Measurements from ENCODE around the gene USO1.

USO1 gene

GRCh38 chr4:75786938-75787337, 62.6 kb downstream of the USO1 start:
- TF ChIP-seq TAF1 (IDR thresholded peaks at IDR 0.05; ENCODE audit: borderline replicate concordance, insufficient read depth, low read length) (no peak), REST (IDR thresholded peaks at IDR 0.05; ENCODE audit: insufficient read depth in 1 of 2, low read depth in 2 of 2, low read length in 2 of 2) (no peak), FOXP2 (optimal IDR thresholded peaks at IDR 0.05; ENCODE audit: borderline replicate concordance, extremely low read depth, extremely low read length, insufficient read depth) (no peak), POLR2AphosphoS5 (IDR thresholded peaks at IDR 0.05; ENCODE audit: low read depth, low read length) (no peak), SIN3A (IDR thresholded peaks at IDR 0.05; ENCODE audit: borderline replicate concordance, insufficient read depth, low read length) (no peak)

GRCh38 chr4:75790024-75790423, 65.6 kb downstream of the USO1 start:
- TF ChIP-seq POLR2AphosphoS5 (IDR thresholded peaks at IDR 0.05; ENCODE audit: low read depth, low read length) (no peak), SIN3A (IDR thresholded peaks at IDR 0.05; ENCODE audit: borderline replicate concordance, insufficient read depth, low read length) (no peak), REST (IDR thresholded peaks at IDR 0.05; ENCODE audit: insufficient read depth in 1 of 2, low read depth in 2 of 2, low read length in 2 of 2) (no peak), TAF1 (IDR thresholded peaks at IDR 0.05; ENCODE audit: borderline replicate concordance, insufficient read depth, low read length) (no peak), FOXP2 (optimal IDR thresholded peaks at IDR 0.05; ENCODE audit: borderline replicate concordance, extremely low read depth, extremely low read length, insufficient read depth) (no peak)

GRCh38 chr4:75800972-75801371, 76.6 kb downstream of the USO1 start:
- TF ChIP-seq REST (IDR thresholded peaks at IDR 0.05; ENCODE audit: insufficient read depth in 1 of 2, low read depth in 2 of 2, low read length in 2 of 2), result no peak

- TF ChIP-seq REST (IDR thresholded peaks at IDR 0.05; ENCODE audit: insufficient read depth in 1 of 2, low read depth in 2 of 2, low read length in 2 of 2) (no peak), FOXP2 (optimal IDR thresholded peaks at IDR 0.05; ENCODE audit: borderline replicate concordance, extremely low read depth, extremely low read length, insufficient read depth) (no peak), POLR2AphosphoS5 (IDR thresholded peaks at IDR 0.05; ENCODE audit: low read depth, low read length) (no peak), SIN3A (IDR thresholded peaks at IDR 0.05; ENCODE audit: borderline replicate concordance, insufficient read depth, low read length) (no peak), TAF1 (IDR thresholded peaks at IDR 0.05; ENCODE audit: borderline replicate concordance, insufficient read depth, low read length) (no peak)
These were observed 93.5 kb downstream of the USO1 start for GRCh38 chr4:75817901-75818300.

- TF ChIP-seq FOXP2 (optimal IDR thresholded peaks at IDR 0.05; ENCODE audit: borderline replicate concordance, extremely low read depth, extremely low read length, insufficient read depth) (no peak), TAF1 (IDR thresholded peaks at IDR 0.05; ENCODE audit: borderline replicate concordance, insufficient read depth, low read length) (no peak), POLR2AphosphoS5 (IDR thresholded peaks at IDR 0.05; ENCODE audit: low read depth, low read length) (no peak), REST (IDR thresholded peaks at IDR 0.05; ENCODE audit: insufficient read depth in 1 of 2, low read depth in 2 of 2, low read length in 2 of 2) (no peak), SIN3A (IDR thresholded peaks at IDR 0.05; ENCODE audit: borderline replicate concordance, insufficient read depth, low read length) (no peak)
These were observed 94.7 kb downstream of the USO1 start for GRCh38 chr4:75819121-75819520.

Data from PFSK-1 (cell line).